Measurements from ENCODE around the gene SLC9A7. TPM values are rescaled to one million over a fixed set of nuclear protein-coding genes. Genes with fewer than 3 reads are reported as not detected.

SLC9A7 gene
- total RNA-seq, 1 donor from 2014 or later, result 3.5 TPM

DNA sequence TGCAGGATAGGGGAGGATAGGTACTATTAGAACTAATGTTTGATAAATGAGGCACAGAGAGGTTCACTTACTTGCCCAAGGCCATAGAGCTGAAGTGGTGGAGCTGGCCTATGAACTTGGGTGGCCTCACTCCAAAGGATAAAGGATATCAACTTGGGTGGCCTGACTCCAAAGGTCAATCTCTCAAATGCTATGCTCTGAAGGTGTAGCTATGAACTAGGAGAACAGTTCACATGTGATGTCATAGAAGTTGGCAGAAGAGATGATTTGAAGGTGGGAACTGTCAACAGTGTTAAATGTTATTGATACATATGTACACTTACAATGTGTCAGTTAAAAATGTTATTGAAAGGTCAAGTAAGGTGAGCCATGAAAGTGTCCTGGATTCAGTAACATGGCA is 191.5 kb downstream of the SLC9A7 start:
- peaks cover 7% of the 10 kb centered on the region for H3K9me3 Mint-ChIP-seq
- no peak overlapping the region for H3K27ac Mint-ChIP-seq
- no peak overlapping the region for H3K4me3 ChIP-seq
- H3K9me3 ChIP-seq (ENCODE audit: low read depth), result no peaks in the 10 kb centered on the region
- peaks cover 7% of the 10 kb centered on the region for H3K27me3 Mint-ChIP-seq (ENCODE audit: insufficient read depth, low read depth)
- no peaks in the 10 kb centered on the region for H3K27me3 ChIP-seq
- no peaks in the 10 kb centered on the region for H4K20me1 ChIP-seq (ENCODE audit: low read depth)
- H3K4me1 ChIP-seq, result no peaks in the 10 kb centered on the region
- TF ChIP-seq EZH2 (IDR thresholded peaks at IDR 0.05), result no peak
- TF ChIP-seq EZH2phosphoT487 (IDR thresholded peaks at IDR 0.05), result no peak
- TF ChIP-seq, protein P1, sequence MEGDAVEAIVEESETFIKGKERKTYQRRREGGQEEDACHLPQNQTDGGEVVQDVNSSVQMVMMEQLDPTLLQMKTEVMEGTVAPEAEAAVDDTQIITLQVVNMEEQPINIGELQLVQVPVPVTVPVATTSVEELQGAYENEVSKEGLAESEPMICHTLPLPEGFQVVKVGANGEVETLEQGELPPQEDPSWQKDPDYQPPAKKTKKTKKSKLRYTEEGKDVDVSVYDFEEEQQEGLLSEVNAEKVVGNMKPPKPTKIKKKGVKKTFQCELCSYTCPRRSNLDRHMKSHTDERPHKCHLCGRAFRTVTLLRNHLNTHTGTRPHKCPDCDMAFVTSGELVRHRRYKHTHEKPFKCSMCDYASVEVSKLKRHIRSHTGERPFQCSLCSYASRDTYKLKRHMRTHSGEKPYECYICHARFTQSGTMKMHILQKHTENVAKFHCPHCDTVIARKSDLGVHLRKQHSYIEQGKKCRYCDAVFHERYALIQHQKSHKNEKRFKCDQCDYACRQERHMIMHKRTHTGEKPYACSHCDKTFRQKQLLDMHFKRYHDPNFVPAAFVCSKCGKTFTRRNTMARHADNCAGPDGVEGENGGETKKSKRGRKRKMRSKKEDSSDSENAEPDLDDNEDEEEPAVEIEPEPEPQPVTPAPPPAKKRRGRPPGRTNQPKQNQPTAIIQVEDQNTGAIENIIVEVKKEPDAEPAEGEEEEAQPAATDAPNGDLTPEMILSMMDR (IDR thresholded peaks at IDR 0.05), result no peak
- H3F3A ChIP-seq (ENCODE audit: low read depth), result peaks cover 7% of the 10 kb centered on the region
- H3K36me3 Mint-ChIP-seq, result peaks cover 2% of the 10 kb centered on the region
- no peaks in the 10 kb centered on the region for H3K79me2 ChIP-seq (ENCODE audit: low read depth)
- H3K36me3 ChIP-seq, result no peaks in the 10 kb centered on the region
- H3K4me2 ChIP-seq, result no peak overlapping the region
- H3K27ac ChIP-seq, result no peak overlapping the region
- no peak for DNase-seq (ENCODE audit: low spot score)
- H2AFZ ChIP-seq (replicated peaks), result no peak overlapping the region
- H3K4me1 Mint-ChIP-seq, result peaks cover 6% of the 10 kb centered on the region
- H3K4me3 Mint-ChIP-seq, result no peak overlapping the region
- no peak overlapping the region for H3K9ac ChIP-seq

DNA sequence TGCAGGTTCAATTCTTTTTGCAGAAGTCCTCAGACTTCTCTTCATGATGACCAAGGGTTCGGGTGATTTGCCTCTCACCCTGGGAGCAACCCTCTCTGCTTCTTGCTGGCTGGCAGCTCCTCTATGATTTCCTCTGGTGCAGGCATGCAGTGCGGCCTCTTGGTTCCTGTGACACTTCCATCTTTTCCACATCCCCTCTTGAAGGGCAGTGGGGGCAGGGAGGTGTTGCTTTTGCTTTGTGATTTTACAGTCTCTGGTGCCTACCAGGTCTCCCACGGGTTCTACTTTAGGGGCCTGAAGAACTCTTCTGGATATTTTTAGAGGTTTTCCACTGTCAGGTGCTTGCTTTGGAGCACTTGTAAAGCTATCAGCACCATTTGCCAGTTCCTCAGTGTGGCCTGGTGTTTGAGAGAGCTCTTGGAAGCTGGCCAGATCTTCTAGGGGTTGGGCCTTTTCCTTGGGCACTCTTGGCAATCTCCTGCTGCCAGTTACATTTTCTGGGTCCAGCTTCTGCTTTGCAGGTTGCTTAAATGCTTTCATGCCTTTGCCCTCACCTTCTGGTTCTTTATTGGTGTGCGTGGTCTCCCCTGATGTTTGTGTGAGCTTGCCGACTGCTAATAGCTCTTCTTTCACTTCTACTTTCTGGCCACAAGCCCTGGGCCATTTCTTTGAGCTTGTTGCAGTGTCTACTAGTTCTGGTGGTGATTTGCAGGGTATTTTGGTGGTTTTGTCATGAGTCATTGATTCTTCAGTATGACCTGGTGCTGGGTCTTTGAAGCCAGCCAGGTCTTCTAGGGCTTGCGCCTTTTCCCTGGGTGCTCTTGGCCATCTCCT is 196.9 kb downstream of the SLC9A7 start:
- Mint-ChIP-seq H3K27me3 (ENCODE audit: insufficient read depth, low read depth) (peaks cover 2% of the 10 kb centered on the region), H3K27ac (no peak overlapping the region), H3K36me3 (no peaks in the 10 kb centered on the region), H3K4me3 (no peak overlapping the region), H3K9me3 (peaks cover 4% of the 10 kb centered on the region), H3K4me1 (no peaks in the 10 kb centered on the region)
- H3K4me1 ChIP-seq, result no peaks in the 10 kb centered on the region
- H3K9me3 ChIP-seq (ENCODE audit: low read depth), result no peaks in the 10 kb centered on the region
- H3K27me3 ChIP-seq, result no peaks in the 10 kb centered on the region
- no peak for DNase-seq (ENCODE audit: low spot score)
- no peaks in the 10 kb centered on the region for H3K79me2 ChIP-seq (ENCODE audit: low read depth)
- H3K9ac ChIP-seq, result no peak overlapping the region
- no peak overlapping the region for H2AFZ ChIP-seq (replicated peaks)
- H3F3A ChIP-seq (ENCODE audit: low read depth), result no peaks in the 10 kb centered on the region
- no peaks in the 10 kb centered on the region for H4K20me1 ChIP-seq (ENCODE audit: low read depth)
- no peaks in the 10 kb centered on the region for H3K36me3 ChIP-seq
- no peak overlapping the region for H3K4me3 ChIP-seq
- no peak overlapping the region for H3K4me2 ChIP-seq
- TF ChIP-seq, protein P1 (IDR thresholded peaks at IDR 0.05), result no peak
- TF ChIP-seq EZH2phosphoT487 (IDR thresholded peaks at IDR 0.05) (no peak), EZH2 (IDR thresholded peaks at IDR 0.05) (no peak)
- no peak overlapping the region for H3K27ac ChIP-seq

DNA sequence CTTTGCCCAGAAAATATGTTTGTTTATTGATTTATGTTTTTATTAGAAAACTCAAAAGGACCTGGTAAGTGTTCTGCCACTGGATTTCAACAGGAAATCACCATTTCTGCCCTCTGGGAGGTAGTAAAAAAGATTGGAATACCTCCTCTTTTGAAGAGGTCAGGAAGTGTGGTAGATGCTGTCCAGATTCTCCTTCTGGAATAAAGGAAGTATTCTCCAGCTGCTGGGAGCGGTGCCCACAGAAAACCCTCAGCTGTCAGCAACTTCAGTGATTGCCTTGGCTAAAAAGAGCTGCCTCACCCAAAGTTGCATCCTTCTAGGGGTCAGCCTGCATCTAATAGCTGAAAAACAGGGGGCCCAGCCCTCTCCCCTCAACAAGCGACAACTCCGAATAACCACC is 199.9 kb downstream of the SLC9A7 start:
- H3K79me2 ChIP-seq (ENCODE audit: low read depth), result no peaks in the 10 kb centered on the region
- H3K4me2 ChIP-seq, result no peak overlapping the region
- H3K27me3 ChIP-seq, result no peaks in the 10 kb centered on the region
- Mint-ChIP-seq H3K4me1 (no peaks in the 10 kb centered on the region), H3K9me3 (peaks cover 2% of the 10 kb centered on the region), H3K4me3 (no peak overlapping the region), H3K27ac (no peak overlapping the region), H3K36me3 (no peaks in the 10 kb centered on the region), H3K27me3 (ENCODE audit: insufficient read depth, low read depth) (no peaks in the 10 kb centered on the region)
- no peak overlapping the region for H3K4me3 ChIP-seq
- H3K9ac ChIP-seq, result no peak overlapping the region
- H4K20me1 ChIP-seq (ENCODE audit: low read depth), result no peaks in the 10 kb centered on the region
- no peak overlapping the region for H3K27ac ChIP-seq
- TF ChIP-seq, protein P1 (IDR thresholded peaks at IDR 0.05), result no peak
- H3K9me3 ChIP-seq (ENCODE audit: low read depth), result no peaks in the 10 kb centered on the region
- no peak overlapping the region for H2AFZ ChIP-seq (replicated peaks)
- no peaks in the 10 kb centered on the region for H3F3A ChIP-seq (ENCODE audit: low read depth)
- H3K4me1 ChIP-seq, result no peaks in the 10 kb centered on the region
- no peaks in the 10 kb centered on the region for H3K36me3 ChIP-seq
- no peak for DNase-seq (ENCODE audit: low spot score)

Data from neural progenitor cell (in vitro differentiated cells).